SIG-M5 treated with dmso at 0.1 percent for 504 hours (cell line): Measurements from ENCODE around the gene CCM2L.

ENCODE experiments used
- DNase-seq: peaks from one replicate; lab custom pipeline; 2025; ENCODE audit not compliant: unreplicated experiment; lab: John Stamatoyannopoulos, UW

The CCM2L gene

GRCh38 chr20:31991339-31991705, 18.9 kb upstream of the CCM2L start:
- DNase-seq = no peak

- no peak for DNase-seq
Measured at GRCh38 chr20:31992086-31992485, 18.2 kb upstream of the CCM2L start.

GRCh38 chr20:31996996-31997395, 13.2 kb upstream of the CCM2L start:
- DNase-seq = no peak

GRCh38 chr20:31998246-31998645, 12.0 kb upstream of the CCM2L start:
- DNase-seq = no peak

- no peak for DNase-seq
Measured at GRCh38 chr20:32003325-32003724, 6.9 kb upstream of the CCM2L start.

- peak; percentile 31 for DNase-seq
Measured at GRCh38 chr20:32004963-32005362, 5.3 kb upstream of the CCM2L start.

- DNase-seq = no peak
Measured at GRCh38 chr20:32006053-32006452, 4.2 kb upstream of the CCM2L start.

- DNase-seq = no peak
Measured at GRCh38 chr20:32006841-32007786, 3.1 kb upstream of the CCM2L start.

GRCh38 chr20:32007787-32008616, 2.2 kb upstream of the CCM2L start:
- DNase-seq = no peak

GRCh38 chr20:32009564-32009963, 674 bp upstream of the CCM2L start:
- DNase-seq = no peak

GRCh38 chr20:32010666-32011065, 428 bp downstream of the CCM2L start:
- no peak for DNase-seq

- no peak for DNase-seq
Measured at GRCh38 chr20:32012159-32012688, 2.0 kb downstream of the CCM2L start.

- no peak for DNase-seq
Measured at GRCh38 chr20:32013326-32013725, 3.1 kb downstream of the CCM2L start.

- DNase-seq = peak; percentile 24
Measured at GRCh38 chr20:32017711-32018251, 7.5 kb downstream of the CCM2L start.

- peak; percentile 39 for DNase-seq
Measured at GRCh38 chr20:32018269-32019155, 8.3 kb downstream of the CCM2L start.

- no peak for DNase-seq
Measured at GRCh38 chr20:32019156-32019510, 8.9 kb downstream of the CCM2L start.

GRCh38 chr20:32019563-32020463, 9.6 kb downstream of the CCM2L start:
- no peak for DNase-seq

GRCh38 chr20:32021091-32021490, 10.9 kb downstream of the CCM2L start:
- DNase-seq = no peak

- no peak for DNase-seq
Measured at GRCh38 chr20:32024683-32025295, 14.6 kb downstream of the CCM2L start.
